Panc1 (cell line): ENCODE measurements around the gene PRKCD. TPM values are rescaled to one million over a fixed set of nuclear protein-coding genes. Genes with fewer than 3 reads are reported as not detected.

ENCODE experiments used
- ATAC-seq: fragments of 200-7000 bp; cut with Tn5 transposase; 2 replicates; pipeline ENCODE4 v1.9.1; 2020; ENCODE audit warnings: mild to moderate bottlenecking, moderate library complexity
- BruUV-seq: library from RNA; stranded (reverse); fragments of 400-500 nt; replicated peaks from 2 replicates; lab custom pipeline; 2021; lab: Mats Ljungman, UMichigan
- CTCF ChIA-PET: fragments of 300-600 bp; sonication (Branson Sonifier 250); formaldehyde crosslinking; loops from one replicate; lab custom pipeline; 2022; ENCODE audit warnings: antibody characterized with exemption; lab: Charles Lee
- POLR2A ChIA-PET: fragments of 300-600 bp; sonication (Branson Sonifier 250); formaldehyde crosslinking; loops from one replicate; lab custom pipeline; 2022; ENCODE audit warnings: antibody characterized with exemption; lab: Charles Lee
- DNase-seq: peaks from one replicate; pipeline ENCODE4 v3.0.0-alpha.2; 2010; ENCODE audit warnings: low read depth, low spot score
- H3K27ac ChIP-seq: 2 replicates; pipeline ENCODE4 v1.5.1; 2011; ENCODE audit warnings: mild to moderate bottlenecking, low read length, inconsistent platforms
- H3K27me3 ChIP-seq: fragments of 200-500 bp; sonication (Bioruptor generic); 2 replicates; pipeline ENCODE4 v1.6.0; 2014; ENCODE audit warnings: low read length, inconsistent platforms; ENCODE audit not compliant: control insufficient read depth, insufficient read depth
- H3K36me3 ChIP-seq: fragments of 200-500 bp; sonication (Bioruptor generic); 2 replicates; pipeline ENCODE4 v1.5.1; 2014; ENCODE audit warnings: inconsistent platforms, mild to moderate bottlenecking, low read length, moderate library complexity; ENCODE audit not compliant: control insufficient read depth, insufficient read depth
- H3K4me1 ChIP-seq: 2 replicates; pipeline ENCODE4 v1.5.1; 2011; ENCODE audit warnings: inconsistent platforms, mild to moderate bottlenecking, low read length, moderate library complexity; ENCODE audit not compliant: control insufficient read depth, insufficient read depth
- H3K4me3 ChIP-seq, 2 experiments: 2 replicates each; pipeline ENCODE4 v1.5.1; 2011 to 2012; ENCODE audit warnings: low read depth in 2 of 2, low read length in 2 of 2, mild to moderate bottlenecking in 2 of 2, inconsistent platforms in 1 of 2, moderate library complexity in 1 of 2
- H3K9me3 ChIP-seq: fragments of 200-500 bp; sonication (Bioruptor generic); 2 replicates; pipeline ENCODE4 v1.5.1; 2014; ENCODE audit warnings: low read depth, mild to moderate bottlenecking, inconsistent platforms, low read length, moderate library complexity; ENCODE audit not compliant: control insufficient read depth, insufficient read depth
- CTCF ChIP-seq: fragments of 450-650 bp; IDR thresholded peaks from 2 replicates; pipeline ENCODE4 v1.5.1; 2017; ENCODE audit warnings: mild to moderate bottlenecking
- POLR2AphosphoS5 ChIP-seq: IDR thresholded peaks from 2 replicates; pipeline ENCODE4 v1.6.1; 2012; ENCODE audit warnings: mild to moderate bottlenecking, low read depth, low read length, moderate library complexity
- REST ChIP-seq, 2 experiments: IDR thresholded peaks; 2 replicates each; pipeline ENCODE4 v1.6.1; 2011 to 2012; ENCODE audit warnings: low read depth in 2 of 2, control low read depth in 1 of 2, low read length in 1 of 2, mild to moderate bottlenecking in 1 of 2, moderate library complexity in 1 of 2; ENCODE audit not compliant: insufficient read depth in 1 of 2
- SIN3A ChIP-seq: IDR thresholded peaks from 2 replicates; pipeline ENCODE4 v1.6.1; 2012; ENCODE audit warnings: low read depth, mild to moderate bottlenecking, low read length, moderate library complexity, borderline replicate concordance; ENCODE audit not compliant: insufficient read depth
- TCF7L2 ChIP-seq: IDR thresholded peaks from 2 replicates; pipeline ENCODE4 v1.6.1; 2011; ENCODE audit warnings: mild to moderate bottlenecking, low read depth, low read length, inconsistent platforms
- in situ Hi-C: cut with HindIII; loops from 2 replicates; pipeline ENCODE4 v1.10.0; 2016; ENCODE audit warnings: low sequenced_read_pairs, low pct_unique_long_range_greater_than_20kb
- intact Hi-C: fragments of 100-400 bp; cut with micrococcal nuclease; formaldehyde crosslinking; loops from one replicate; pipeline ENCODE4 v1.10.0; 2022; ENCODE audit not compliant: unreplicated experiment
- total RNA-seq: library from RNA; stranded (reverse); gene quantifications from one replicate; pipeline ENCODE4 v1.2.1, GENCODE V29; 2021; ENCODE audit not compliant: unreplicated experiment

The PRKCD gene
- total RNA-seq, 1 experiment from 2014 or later, result 14.0 TPM

- DNase-seq (no peak), ATAC-seq (no peak)
- no TSS peak for BruUV-seq
- intact Hi-C loops (no loop called here), in situ Hi-C loops (no loop called here)
- H3K27me3 ChIP-seq, result no peaks in the 10 kb centered on the region
- H3K27ac ChIP-seq, result no peak overlapping the region
- no peaks in the 10 kb centered on the region for H3K9me3 ChIP-seq
- H3K4me3 ChIP-seq, result no peak overlapping the region
- H3K36me3 ChIP-seq, result no peaks in the 10 kb centered on the region
- TF ChIP-seq REST (IDR thresholded peaks at IDR 0.05; ENCODE audit: insufficient read depth in 1 of 2, low read depth in 2 of 2, low read length in 1 of 2), result no peak
- TF ChIP-seq CTCF, result no peak
- TF ChIP-seq TCF7L2, result no peak
- no peak for TF ChIP-seq POLR2AphosphoS5
- no peak for TF ChIP-seq SIN3A
- H3K4me1 ChIP-seq, result no peaks in the 10 kb centered on the region
- POLR2A ChIA-PET, result no interaction called here
- CTCF ChIA-PET, result no interaction called here
These were observed 18.6 kb downstream of the PRKCD start for GRCh38 chr3:53179580-53179979.

GRCh38 chr3:53180305-53181023, 19.5 kb downstream of the PRKCD start:
- Histone ChIP-seq H3K36me3 (no peaks in the 10 kb centered on the region), H3K4me1 (no peaks in the 10 kb centered on the region), H3K27ac (no peak overlapping the region), H3K27me3 (no peaks in the 10 kb centered on the region), H3K4me3 (no peak overlapping the region), H3K9me3 (no peaks in the 10 kb centered on the region)
- POLR2A ChIA-PET, result no interaction called here
- TF ChIP-seq REST (IDR thresholded peaks at IDR 0.05; ENCODE audit: insufficient read depth in 1 of 2, low read depth in 2 of 2, low read length in 1 of 2) (no peak), POLR2AphosphoS5 (no peak), TCF7L2 (no peak), CTCF (no peak), SIN3A (no peak)
- intact Hi-C loops, result no loop called here
- no TSS peak for BruUV-seq
- in situ Hi-C loops, result no loop called here
- CTCF ChIA-PET, result no interaction called here
- ATAC-seq, result no peak
- DNase-seq, result no peak
